PC-9 (cell line): ENCODE measurements around the gene CRYZ.

ENCODE experiments used
- CTCF ChIP-seq: fragments of 200-600 bp; sonication (generic); conservative IDR thresholded peaks from 2 replicates; pipeline ENCODE4 v1.6.1; 2017; ENCODE audit warnings: mixed run types, antibody characterized with exemption, mild to moderate bottlenecking, moderate library complexity
- EZH2 ChIP-seq: fragments of 200-600 bp; sonication (generic); IDR thresholded peaks from 2 replicates; pipeline ENCODE4 v1.8.0; 2017; ENCODE audit warnings: antibody characterized with exemption, low read depth

GRCh38 chr1:74731399-74732052 is 1.3 kb downstream of the CRYZ start:
- TF ChIP-seq CTCF (no peak), EZH2 (no peak)
